GM12864 (cell line): ENCODE measurements around the gene CBLC.

Source experiments
- DNase-seq: peaks from one replicate; pipeline ENCODE4 v3.0.0-alpha.2; 2011; ENCODE audit warnings: low read depth
- H3K4me3 ChIP-seq: 2 replicates; pipeline ENCODE4 v1.5.1; 2011; ENCODE audit warnings: mild to moderate bottlenecking, low read depth, low read length, control low read depth
- CTCF ChIP-seq: IDR thresholded peaks from 2 replicates; pipeline ENCODE4 v1.5.1; 2011; ENCODE audit warnings: low read depth, mild to moderate bottlenecking, moderate library complexity, low read length, control low read depth, inconsistent platforms; ENCODE audit errors: missing control alignments

CBLC gene

GRCh38 chr19:44785993-44786392 is 8.3 kb downstream of the CBLC start:
- H3K4me3 ChIP-seq = no peak overlapping the region
- TF ChIP-seq CTCF = no peak
- no peak for DNase-seq

- H3K4me3 ChIP-seq = no peak overlapping the region
- TF ChIP-seq CTCF = no peak
- DNase-seq = no peak
Measured at GRCh38 chr19:44788971-44789370, 11.3 kb downstream of the CBLC start.

- no peak overlapping the region for H3K4me3 ChIP-seq
Measured at GRCh38 chr19:44789943-44790483, 12.3 kb downstream of the CBLC start.

GRCh38 chr19:44792281-44792680 is 14.6 kb downstream of the CBLC start:
- TF ChIP-seq CTCF = no peak
- DNase-seq = no peak

More at GRCh38 chr19:44789943-44790483, 12.3 kb downstream of the CBLC start:
- no peak for TF ChIP-seq CTCF
- no peak for DNase-seq

GRCh38 chr19:44794610-44795009 is 16.9 kb downstream of the CBLC start:
- TF ChIP-seq CTCF = no peak
- no peak overlapping the region for H3K4me3 ChIP-seq
- no peak for DNase-seq

More at GRCh38 chr19:44792281-44792680, 14.6 kb downstream of the CBLC start:
- no peak overlapping the region for H3K4me3 ChIP-seq

- TF ChIP-seq CTCF = no peak
- no peak for DNase-seq
- no peak overlapping the region for H3K4me3 ChIP-seq
Measured at GRCh38 chr19:44795398-44795987, 17.8 kb downstream of the CBLC start.

- no peak for TF ChIP-seq CTCF
- no peak overlapping the region for H3K4me3 ChIP-seq
Measured at GRCh38 chr19:44796701-44797115, 19.0 kb downstream of the CBLC start.

More at GRCh38 chr19:44796701-44797115, 19.0 kb downstream of the CBLC start:
- no peak for DNase-seq
